H9 (cell line): ENCODE data around the gene CRACR2B. TPM values are rescaled to one million over a fixed set of nuclear protein-coding genes. Genes with fewer than 3 reads are reported as not detected.

ENCODE experiments used
- DNase-seq: peaks from one replicate; pipeline ENCODE4 v3.0.0-alpha.2; 2017
- H2AFZ ChIP-seq: one replicate; pipeline ENCODE4 v1.6.1; 2013; ENCODE audit warnings: mild to moderate bottlenecking, low read length, control low read depth, moderate library complexity
- H2AK5ac ChIP-seq: 2 replicates; pipeline ENCODE4 v1.6.1; 2013; ENCODE audit warnings: low read length, control low read depth, mixed read lengths; ENCODE audit not compliant: insufficient read length
- H2BK120ac ChIP-seq: one replicate; pipeline ENCODE4 v1.6.1; 2013; ENCODE audit warnings: low read depth, mild to moderate bottlenecking, low read length, control low read depth, inconsistent platforms; ENCODE audit not compliant: poor library complexity, severe bottlenecking
- H2BK12ac ChIP-seq: 2 replicates; pipeline ENCODE4 v1.6.1; 2013; ENCODE audit warnings: low read length, control low read depth, mixed read lengths, low read depth; ENCODE audit not compliant: insufficient read length
- H2BK15ac ChIP-seq: 2 replicates; pipeline ENCODE4 v1.6.1; 2013; ENCODE audit warnings: low read depth, low read length, control low read depth
- H2BK20ac ChIP-seq: one replicate; pipeline ENCODE4 v1.6.1; 2013; ENCODE audit warnings: low read depth, mild to moderate bottlenecking, low read length, control low read depth, inconsistent platforms; ENCODE audit not compliant: poor library complexity, severe bottlenecking
- H2BK5ac ChIP-seq: 2 replicates; pipeline ENCODE4 v1.6.1; 2013; ENCODE audit warnings: low read length, control low read depth, mixed read lengths; ENCODE audit not compliant: insufficient read length
- H3K14ac ChIP-seq: 2 replicates; pipeline ENCODE4 v1.6.1; 2013; ENCODE audit warnings: low read length, control low read depth; ENCODE audit not compliant: insufficient read depth
- H3K18ac ChIP-seq: 2 replicates; pipeline ENCODE4 v1.6.1; 2013; ENCODE audit warnings: low read depth, mild to moderate bottlenecking, mixed read lengths, low read length, control low read depth; ENCODE audit not compliant: insufficient read length
- H3K23ac ChIP-seq: 2 replicates; pipeline ENCODE4 v1.6.1; 2013; ENCODE audit warnings: low read length, control low read depth, mixed read lengths, low read depth; ENCODE audit not compliant: insufficient read length
- H3K23me2 ChIP-seq: 2 replicates; pipeline ENCODE4 v1.6.1; 2013; ENCODE audit warnings: low read depth, mild to moderate bottlenecking, mixed read lengths, low read length, control low read depth; ENCODE audit not compliant: insufficient read length, poor library complexity, severe bottlenecking
- H3K27ac ChIP-seq: 2 replicates; pipeline ENCODE4 v1.5.1; 2013; ENCODE audit warnings: low read length, control low read depth, mixed read lengths, low read depth; ENCODE audit not compliant: insufficient read length
- H3K27me3 ChIP-seq: 2 replicates; pipeline ENCODE4 v1.6.1; 2013; ENCODE audit warnings: low read length, control low read depth, inconsistent platforms; ENCODE audit not compliant: insufficient read depth
- H3K4ac ChIP-seq: 2 replicates; pipeline ENCODE4 v1.6.1; 2013; ENCODE audit warnings: low read depth, mild to moderate bottlenecking, control low read depth, inconsistent platforms, low read length, moderate library complexity
- H3K4me1 ChIP-seq: 2 replicates; pipeline ENCODE4 v1.6.1; 2013; ENCODE audit warnings: low read length, control low read depth, inconsistent platforms; ENCODE audit not compliant: insufficient read depth
- H3K4me2 ChIP-seq: 2 replicates; pipeline ENCODE4 v1.6.1; 2013; ENCODE audit warnings: low read length, control low read depth, mixed read lengths; ENCODE audit not compliant: insufficient read length, insufficient read depth
- H3K56ac ChIP-seq: 2 replicates; pipeline ENCODE4 v1.6.1; 2013; ENCODE audit warnings: low read depth, mild to moderate bottlenecking, mixed read lengths, low read length, control low read depth; ENCODE audit not compliant: insufficient read length
- H3K79me1 ChIP-seq: 2 replicates; pipeline ENCODE4 v1.6.1; 2013; ENCODE audit warnings: low read depth, mild to moderate bottlenecking, moderate library complexity, low read length, control low read depth, inconsistent platforms; ENCODE audit not compliant: insufficient read depth, poor library complexity, severe bottlenecking
- H3K79me2 ChIP-seq: 2 replicates; pipeline ENCODE4 v1.6.1; 2013; ENCODE audit warnings: low read length, control low read depth, inconsistent platforms; ENCODE audit not compliant: insufficient read depth
- H3K9ac ChIP-seq: 2 replicates; pipeline ENCODE4 v1.6.1; 2013; ENCODE audit warnings: low read length, control low read depth, mixed read lengths; ENCODE audit not compliant: insufficient read length; ENCODE audit errors: extremely low read depth
- H3K9me3 ChIP-seq: one replicate; pipeline ENCODE4 v1.6.1; 2013; ENCODE audit warnings: low read depth, low read length, inconsistent platforms; ENCODE audit not compliant: control insufficient read depth
- H3T11ph ChIP-seq: one replicate; pipeline ENCODE4 v1.6.1; 2013; ENCODE audit warnings: mild to moderate bottlenecking, low read length, control low read depth, inconsistent platforms
- H4K20me1 ChIP-seq: one replicate; pipeline ENCODE4 v1.6.1; 2013; ENCODE audit not compliant: control insufficient read depth, insufficient read length, insufficient read depth
- H4K5ac ChIP-seq: 2 replicates; pipeline ENCODE4 v1.6.1; 2013; ENCODE audit warnings: low read depth, mild to moderate bottlenecking, mixed read lengths, low read length, control low read depth; ENCODE audit not compliant: insufficient read length
- H4K8ac ChIP-seq: replicated peaks from 2 replicates; pipeline ENCODE4 v1.6.1; 2013; ENCODE audit warnings: low read length, control low read depth, mixed read lengths, low read depth; ENCODE audit not compliant: insufficient read length
- H4K91ac ChIP-seq: 2 replicates; pipeline ENCODE4 v1.6.1; 2013; ENCODE audit warnings: low read depth, mild to moderate bottlenecking, moderate library complexity, mixed read lengths, low read length, control low read depth; ENCODE audit not compliant: insufficient read length
- H3K27ac Mint-ChIP-seq, 3 experiments: 2 replicates in 2 of 3; 3 replicates in 1 of 3; pipeline ENCODE4 v1.8.0; 2020 to 2021; ENCODE audit warnings: mixed read lengths in 3 of 3, mild to moderate bottlenecking in 1 of 3, moderate library complexity in 1 of 3
- H3K27me3 Mint-ChIP-seq: 2 replicates; pipeline ENCODE4 v1.8.0; 2021; ENCODE audit warnings: low read depth, mild to moderate bottlenecking, moderate library complexity, mixed read lengths
- H3K36me3 Mint-ChIP-seq, 3 experiments: 2 replicates in 2 of 3; 3 replicates in 1 of 3; pipeline ENCODE4 v1.8.0; 2020 to 2021; ENCODE audit warnings: low read depth in 3 of 3, mixed read lengths in 3 of 3; ENCODE audit not compliant: insufficient read depth in 1 of 3
- H3K4me1 Mint-ChIP-seq, 2 experiments: 2 replicates each; pipeline ENCODE4 v1.8.0; 2020; ENCODE audit warnings: mixed read lengths in 2 of 2
- H3K4me3 Mint-ChIP-seq, 2 experiments: 2 replicates in 1 of 2; 3 replicates in 1 of 2; pipeline ENCODE4 v1.8.0; 2020 to 2021; ENCODE audit warnings: mild to moderate bottlenecking in 2 of 2, mixed read lengths in 2 of 2, moderate library complexity in 1 of 2
- H3K9me3 Mint-ChIP-seq, 2 experiments: 2 replicates in 1 of 2; 3 replicates in 1 of 2; pipeline ENCODE4 v1.8.0; 2020; ENCODE audit warnings: mild to moderate bottlenecking in 2 of 2, mixed read lengths in 2 of 2, moderate library complexity in 1 of 2
- WGBS: extraction: QIAGEN DNeasy Blood & Tissue Kit; methylation state at CpG from one replicate; pipeline ENCODE4 v1.1.7; 2013; ENCODE audit warnings: missing lambda C conversion rate, low lambda C conversion rate, mixed read lengths; ENCODE audit not compliant: insufficient read length; ENCODE audit errors: extremely low coverage; 5-methylcytosine and 5-hydroxymethylcytosine counted together
- total RNA-seq: library from RNA; stranded (reverse); gene quantifications from 2 replicates; pipeline ENCODE4 v1.2.1, GENCODE V29; 2021
- TF ChIP-seq, protein P1 (sequence below): fragments of 200-600 bp; sonication (generic); conservative IDR thresholded peaks from 3 replicates; pipeline ENCODE4 v1.8.0; 2021; ENCODE audit warnings: antibody characterized with exemption, mild to moderate bottlenecking

CRACR2B gene
- total RNA-seq, 1 experiment from 2014 or later = 29.0 TPM

DNA sequence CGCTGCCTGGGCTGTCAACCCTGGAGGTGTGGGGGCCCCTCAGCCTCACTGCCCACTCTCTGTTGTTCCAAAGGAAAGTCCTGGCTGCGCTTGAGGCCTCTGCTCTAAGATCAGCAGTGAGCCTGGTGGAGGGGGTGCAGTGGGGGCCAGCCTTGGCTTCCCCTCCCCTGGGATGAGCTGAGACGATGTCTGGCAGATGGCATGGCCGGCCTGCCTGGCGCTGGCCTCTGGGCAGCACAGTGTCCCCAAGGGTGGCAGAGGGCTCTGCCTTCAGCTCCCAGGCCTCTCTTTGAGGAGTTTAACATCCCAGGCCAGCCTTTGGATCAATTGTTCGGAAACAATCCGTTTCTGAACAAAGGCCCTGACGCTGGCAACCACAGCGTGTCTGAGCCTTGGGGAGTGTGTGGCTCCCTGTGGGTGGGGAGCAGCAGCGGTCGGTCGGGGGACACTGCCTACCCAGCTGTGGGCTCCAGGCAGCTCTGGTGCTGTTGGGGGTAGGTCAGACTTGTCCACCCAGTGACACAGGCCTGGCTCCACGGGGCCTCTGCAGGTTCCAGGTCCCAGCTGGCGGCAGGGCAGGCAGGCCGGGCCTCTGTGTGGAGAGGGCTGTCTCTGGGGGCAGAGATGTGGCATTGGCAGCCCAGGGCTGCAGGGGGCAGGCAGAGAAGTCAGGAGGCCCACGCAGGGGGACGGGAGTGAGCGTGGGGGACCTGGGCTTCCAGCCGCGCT is 27.0 kb downstream of the CRACR2B start:
- no peak overlapping the region for H2BK20ac ChIP-seq
- WGBS = no CpG with 5 or more reads among the region's 20 CpGs
- no peaks in the 10 kb centered on the region for H3K4me1 ChIP-seq

More for the DNA sequence above, 27.0 kb downstream of the CRACR2B start:
- Histone ChIP-seq H4K20me1 (no peaks in the 10 kb centered on the region), H2AK5ac (no peak overlapping the region), H3K14ac (no peak overlapping the region; the same call in 1 of the 2 replicates), H2AFZ (no peak overlapping the region), H3K27me3 (no peaks in the 10 kb centered on the region), H3K27ac (no peak overlapping the region), H4K91ac (no peak overlapping the region), H3K4me2 (no peak overlapping the region), H3K4ac (no peak overlapping the region), H2BK5ac (no peak overlapping the region), H3K23me2 (peaks cover 9% of the 10 kb centered on the region), H3K79me2 (no peaks in the 10 kb centered on the region), H4K8ac (no peak overlapping the region), H3K9me3 (no peaks in the 10 kb centered on the region), H2BK15ac (no peak overlapping the region), H4K5ac (no peak overlapping the region), H2BK12ac (no peak overlapping the region), H2BK120ac (no peak overlapping the region), H3K23ac (no peak overlapping the region), H3K18ac (no peak overlapping the region), H3K9ac (no peak overlapping the region), H3K56ac (no peak overlapping the region), H3T11ph (no peak overlapping the region), H3K79me1 (no peaks in the 10 kb centered on the region)
- no peak overlapping the region for H3K27ac Mint-ChIP-seq
- H3K27me3 Mint-ChIP-seq = peaks cover 10% of the 10 kb centered on the region
- TF ChIP-seq, protein P1, sequence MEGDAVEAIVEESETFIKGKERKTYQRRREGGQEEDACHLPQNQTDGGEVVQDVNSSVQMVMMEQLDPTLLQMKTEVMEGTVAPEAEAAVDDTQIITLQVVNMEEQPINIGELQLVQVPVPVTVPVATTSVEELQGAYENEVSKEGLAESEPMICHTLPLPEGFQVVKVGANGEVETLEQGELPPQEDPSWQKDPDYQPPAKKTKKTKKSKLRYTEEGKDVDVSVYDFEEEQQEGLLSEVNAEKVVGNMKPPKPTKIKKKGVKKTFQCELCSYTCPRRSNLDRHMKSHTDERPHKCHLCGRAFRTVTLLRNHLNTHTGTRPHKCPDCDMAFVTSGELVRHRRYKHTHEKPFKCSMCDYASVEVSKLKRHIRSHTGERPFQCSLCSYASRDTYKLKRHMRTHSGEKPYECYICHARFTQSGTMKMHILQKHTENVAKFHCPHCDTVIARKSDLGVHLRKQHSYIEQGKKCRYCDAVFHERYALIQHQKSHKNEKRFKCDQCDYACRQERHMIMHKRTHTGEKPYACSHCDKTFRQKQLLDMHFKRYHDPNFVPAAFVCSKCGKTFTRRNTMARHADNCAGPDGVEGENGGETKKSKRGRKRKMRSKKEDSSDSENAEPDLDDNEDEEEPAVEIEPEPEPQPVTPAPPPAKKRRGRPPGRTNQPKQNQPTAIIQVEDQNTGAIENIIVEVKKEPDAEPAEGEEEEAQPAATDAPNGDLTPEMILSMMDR = no peak
- DNase-seq = no peak
- H3K36me3 Mint-ChIP-seq = peaks cover 0 to 13% (median 0%) of the 10 kb centered on the region in 3 experiments; a peak in 3 of 7 replicates
- H3K4me3 Mint-ChIP-seq = no peak overlapping the region
- H3K9me3 Mint-ChIP-seq = no peaks in the 10 kb centered on the region
- H3K4me1 Mint-ChIP-seq = peaks cover 8 to 57% of the 10 kb centered on the region in 2 experiments
